Measurements from ENCODE around the gene SYCN.
A peak's percentile ranks its signal among the peaks of the same experiment; 100 is the strongest.
"Not testable (repeated sequence)": the region's sequence is repeated elsewhere in the genome, so short reads cannot be mapped to it uniquely, and the experiment has no call there.

Gene SYCN

DNA sequence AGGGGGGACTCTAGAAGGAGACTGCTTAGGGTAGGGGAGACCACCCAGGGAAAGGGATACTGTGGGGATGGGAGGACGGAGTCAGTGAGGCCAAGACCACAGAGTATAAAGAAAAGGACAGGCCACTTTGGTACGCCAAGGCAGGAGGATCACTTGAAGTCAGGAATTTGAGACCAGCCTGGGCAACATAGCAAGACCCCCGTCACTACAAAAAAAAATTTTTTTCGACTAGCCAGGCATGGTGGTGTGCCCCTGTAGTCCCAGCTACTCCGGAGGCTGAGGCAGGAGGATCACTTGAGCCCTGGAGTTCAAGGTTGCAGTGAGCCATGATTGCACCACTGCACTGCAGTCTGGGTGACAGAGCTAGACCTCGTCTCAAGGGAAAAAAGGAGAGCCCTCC lies 34.1 kb upstream of the SYCN start:
- no peaks in the 10 kb centered on the region for H3K9me3 Mint-ChIP-seq
- H3K4me1 Mint-ChIP-seq (ENCODE audit: low read depth) = peaks cover 8% of the 10 kb centered on the region
- no peaks in the 10 kb centered on the region for H3K36me3 Mint-ChIP-seq (ENCODE audit: low read depth)
- H3K27ac Mint-ChIP-seq = no peak overlapping the region
- no peak overlapping the region for H3K4me3 Mint-ChIP-seq
- peaks cover 10% of the 10 kb centered on the region for H3K27me3 Mint-ChIP-seq (ENCODE audit: low read depth)

DNA sequence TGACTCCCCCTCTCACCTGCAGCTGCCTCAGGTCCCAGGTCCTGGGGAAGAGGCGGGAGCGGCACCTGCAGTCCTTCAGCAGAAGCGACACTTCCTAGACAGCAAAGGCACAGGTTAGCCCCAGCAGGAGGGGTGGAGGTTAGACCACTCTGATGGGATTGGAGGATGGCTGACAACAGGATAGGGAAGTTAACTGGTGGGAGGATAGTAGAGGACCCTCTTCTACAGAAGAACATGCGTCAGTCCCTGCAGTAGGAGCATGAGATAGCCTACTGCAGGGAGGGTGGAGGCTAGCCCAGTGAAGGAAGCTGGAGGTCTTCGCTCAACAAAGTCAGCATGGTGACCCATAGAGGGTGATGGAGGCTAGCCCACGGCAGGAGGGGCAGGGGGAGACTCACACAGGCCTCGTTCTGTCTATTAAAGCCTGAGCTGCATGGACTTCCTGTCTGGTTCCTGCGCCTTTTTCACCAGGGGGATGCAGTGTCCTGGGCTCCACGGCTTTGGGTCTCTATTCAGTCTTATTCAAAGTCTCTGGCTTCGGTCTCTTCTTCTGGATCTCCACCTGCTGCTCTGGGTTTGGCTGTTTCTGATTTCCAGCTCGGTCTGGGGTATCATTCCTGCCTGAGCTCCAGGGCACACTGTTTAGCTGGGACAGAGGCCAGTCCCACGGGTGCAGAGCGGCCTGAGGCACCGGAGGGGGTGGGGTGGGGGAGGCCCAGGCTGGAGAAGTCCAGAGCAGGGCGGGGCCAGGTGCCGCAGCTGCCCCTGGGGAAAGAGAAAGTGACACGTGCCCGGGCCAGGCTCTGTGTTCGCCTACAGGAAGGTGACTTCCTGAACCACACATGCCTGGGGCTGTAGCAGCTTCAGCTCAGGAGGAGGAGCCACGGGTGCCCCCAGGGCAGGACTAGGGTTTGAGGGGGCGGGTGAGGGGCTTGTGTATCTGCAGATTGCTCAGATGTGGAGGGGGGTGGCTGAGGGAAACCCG lies 33.4 kb upstream of the SYCN start:
- H3K36me3 Mint-ChIP-seq (ENCODE audit: low read depth) = no peaks in the 10 kb centered on the region
- H3K9me3 Mint-ChIP-seq = no peaks in the 10 kb centered on the region
- peaks cover 10% of the 10 kb centered on the region for H3K27me3 Mint-ChIP-seq (ENCODE audit: low read depth)
- H3K4me1 Mint-ChIP-seq (ENCODE audit: low read depth) = peaks cover 8% of the 10 kb centered on the region
- no peak overlapping the region for H3K27ac Mint-ChIP-seq
- peak overlapping the region; percentile 16 for H3K4me3 Mint-ChIP-seq

DNA sequence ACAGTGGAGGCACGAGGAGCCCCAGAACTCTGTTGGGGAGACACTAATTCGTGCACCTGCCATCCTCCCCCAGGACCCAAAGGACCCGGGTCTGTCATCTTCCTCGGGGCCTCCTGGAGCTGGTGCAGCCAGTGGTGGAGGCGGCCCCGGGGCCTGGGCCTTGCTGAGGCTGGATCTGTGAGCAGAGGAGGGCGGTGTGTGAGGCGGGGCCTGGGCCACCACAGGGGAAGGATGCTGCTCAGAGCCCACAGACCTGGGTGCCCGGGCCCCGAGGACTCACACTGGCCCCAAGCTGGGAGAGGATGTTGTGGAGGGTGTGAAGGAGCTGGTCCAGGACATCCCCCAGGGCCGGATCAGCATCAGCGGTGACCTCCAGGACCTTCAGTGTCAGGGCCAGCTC lies 32.5 kb upstream of the SYCN start:
- H3K4me3 Mint-ChIP-seq = no peak overlapping the region
- H3K27me3 Mint-ChIP-seq (ENCODE audit: low read depth) = peaks cover 10% of the 10 kb centered on the region
- no peaks in the 10 kb centered on the region for H3K9me3 Mint-ChIP-seq
- H3K27ac Mint-ChIP-seq = no peak overlapping the region
- no peaks in the 10 kb centered on the region for H3K36me3 Mint-ChIP-seq (ENCODE audit: low read depth)
- peaks cover 8% of the 10 kb centered on the region for H3K4me1 Mint-ChIP-seq (ENCODE audit: low read depth)

DNA sequence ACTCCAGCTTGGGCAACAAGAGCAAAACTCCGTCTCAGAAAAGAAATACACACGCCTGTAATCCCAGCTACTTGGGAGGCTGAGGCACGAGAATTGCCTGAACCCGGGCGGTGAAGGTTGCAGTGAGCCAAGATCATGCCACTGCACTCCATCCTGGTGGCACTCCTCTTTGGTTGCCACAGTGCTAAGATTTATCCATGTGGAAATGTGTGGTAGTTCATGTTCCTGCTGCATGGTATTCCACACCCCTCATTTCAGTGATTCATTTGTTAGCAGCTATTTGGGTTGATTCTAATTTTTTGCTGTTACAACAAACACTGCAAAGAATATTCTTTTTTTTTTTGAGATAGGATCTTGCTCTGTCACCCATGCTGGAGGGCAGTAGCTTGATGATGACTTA lies 28.6 kb upstream of the SYCN start:
- Mint-ChIP-seq H3K27ac (no peak overlapping the region), H3K4me1 (ENCODE audit: low read depth) (peaks cover 3% of the 10 kb centered on the region), H3K27me3 (ENCODE audit: low read depth) (no peaks in the 10 kb centered on the region), H3K9me3 (no peaks in the 10 kb centered on the region), H3K4me3 (no peak overlapping the region), H3K36me3 (ENCODE audit: low read depth) (no peaks in the 10 kb centered on the region)

DNA sequence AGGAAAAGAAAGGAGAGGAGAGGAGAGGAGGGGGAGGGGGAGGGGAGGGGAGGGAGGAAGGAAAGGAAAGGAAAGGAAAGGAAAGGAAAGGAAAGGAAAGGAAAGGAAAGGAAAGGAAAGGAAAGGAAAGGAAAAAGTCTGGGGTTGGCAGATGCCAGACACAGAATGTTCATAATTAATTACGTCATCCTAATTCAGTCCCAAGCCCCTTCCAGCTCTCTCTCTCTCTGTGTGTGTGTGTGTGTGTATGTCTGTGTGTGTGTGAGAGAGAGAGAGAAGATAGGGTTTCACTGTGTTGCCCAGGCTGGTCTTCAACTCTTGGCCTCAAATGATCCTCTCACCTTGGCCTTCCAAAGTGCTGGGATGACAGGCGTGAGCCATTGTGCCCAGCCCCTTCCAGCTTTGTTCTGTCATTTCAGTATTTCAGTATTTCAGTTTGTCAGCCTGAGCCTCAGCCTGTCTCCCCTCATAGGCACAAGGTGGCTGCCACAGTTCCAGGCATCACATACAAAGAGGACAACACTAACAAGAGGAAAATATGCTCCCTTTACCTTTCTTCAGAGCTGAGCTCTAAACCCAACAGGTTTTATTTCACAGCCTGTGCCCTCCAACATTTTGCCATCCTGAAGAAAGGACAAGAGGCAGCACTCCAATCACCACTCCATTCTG lies 26.2 kb upstream of the SYCN start:
- H3K4me3 Mint-ChIP-seq = no peak overlapping the region
- H3K36me3 Mint-ChIP-seq (ENCODE audit: low read depth) = no peaks in the 10 kb centered on the region
- peaks cover 13% of the 10 kb centered on the region for H3K27me3 Mint-ChIP-seq (ENCODE audit: low read depth)
- no peaks in the 10 kb centered on the region for H3K9me3 Mint-ChIP-seq
- H3K27ac Mint-ChIP-seq = no peak overlapping the region
- no peaks in the 10 kb centered on the region for H3K4me1 Mint-ChIP-seq (ENCODE audit: low read depth)

DNA sequence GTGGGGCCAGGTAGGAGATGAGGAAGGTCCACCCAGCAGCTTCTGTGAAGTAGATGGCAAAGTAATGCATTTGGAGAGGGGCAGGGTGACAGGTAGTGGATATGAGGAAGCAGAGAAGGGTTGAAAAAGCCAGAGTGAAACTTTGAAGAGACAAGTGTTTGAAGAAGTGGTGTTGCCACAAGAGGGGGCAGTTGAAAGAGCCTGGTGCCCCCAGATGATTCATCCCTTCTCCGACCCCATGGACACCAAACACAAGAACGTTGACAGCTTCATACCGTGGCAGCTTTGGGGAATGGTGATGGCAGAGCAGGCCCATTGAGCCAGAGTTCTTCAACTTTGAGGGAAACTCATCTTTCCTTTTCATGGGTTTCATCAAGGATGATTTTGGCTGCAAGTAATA lies 20.8 kb upstream of the SYCN start:
- Mint-ChIP-seq H3K9me3 (no peaks in the 10 kb centered on the region), H3K4me3 (no peak overlapping the region), H3K27ac (no peak overlapping the region)

DNA sequence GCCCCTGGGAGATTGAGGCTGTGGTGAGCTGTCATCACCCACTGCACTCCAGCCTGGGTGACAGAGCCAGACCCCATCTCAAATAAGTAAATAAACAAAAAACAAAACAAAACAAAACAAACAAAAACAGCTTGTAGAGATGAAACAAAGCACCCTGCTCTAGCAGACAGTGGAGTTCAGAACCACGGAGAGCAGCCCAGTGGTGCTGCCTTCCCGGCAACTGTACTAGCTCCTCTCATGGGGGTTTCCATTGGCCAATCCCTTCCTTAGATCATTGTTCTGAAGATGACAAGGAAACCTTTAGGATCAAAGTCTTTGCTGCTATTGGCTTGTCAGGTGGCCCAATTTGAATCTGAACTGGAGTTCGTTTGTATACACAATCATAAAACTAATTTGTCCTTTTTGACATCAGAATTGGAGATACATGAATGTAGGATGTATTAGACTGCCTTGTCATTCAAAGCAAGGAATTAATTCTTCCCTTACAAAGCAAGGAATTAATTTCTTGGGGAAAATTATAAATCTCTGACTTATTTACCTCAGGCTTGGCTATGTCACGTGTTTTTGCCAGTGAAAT lies 19.7 kb upstream of the SYCN start:
- Mint-ChIP-seq H3K27me3 (ENCODE audit: low read depth) (peaks cover 34% of the 10 kb centered on the region), H3K27ac (no peak overlapping the region), H3K4me1 (ENCODE audit: low read depth) (no peaks in the 10 kb centered on the region), H3K36me3 (ENCODE audit: low read depth) (no peaks in the 10 kb centered on the region), H3K9me3 (no peaks in the 10 kb centered on the region), H3K4me3 (no peak overlapping the region)

More for the DNA sequence above, 20.8 kb upstream of the SYCN start:
- Mint-ChIP-seq H3K4me1 (ENCODE audit: low read depth) (no peaks in the 10 kb centered on the region), H3K36me3 (ENCODE audit: low read depth) (no peaks in the 10 kb centered on the region), H3K27me3 (ENCODE audit: low read depth) (peaks cover 34% of the 10 kb centered on the region)

DNA sequence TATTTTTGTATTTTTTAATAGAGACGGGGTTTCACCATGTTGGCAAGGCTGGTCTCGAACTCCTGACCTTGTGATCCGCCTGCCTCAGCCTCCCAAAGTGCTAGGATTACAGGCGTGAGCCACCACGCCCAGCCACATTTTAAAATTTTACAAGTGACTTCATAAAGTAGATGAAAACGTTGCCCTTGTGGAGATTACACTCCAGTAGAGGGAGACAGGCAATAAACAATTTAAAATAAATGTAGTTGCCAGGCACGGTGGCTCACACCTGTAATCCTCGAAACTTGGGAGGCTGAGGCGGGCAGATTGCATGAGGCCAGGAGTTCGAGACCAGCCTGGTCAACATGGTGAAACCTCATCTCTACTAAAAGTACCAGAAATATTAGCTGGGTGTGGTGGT lies 15.0 kb upstream of the SYCN start:
- peaks cover 22% of the 10 kb centered on the region for H3K27me3 Mint-ChIP-seq (ENCODE audit: low read depth)
- H3K9me3 Mint-ChIP-seq; H3K36me3 Mint-ChIP-seq (ENCODE audit: low read depth); H3K27ac Mint-ChIP-seq; H3K4me3 Mint-ChIP-seq; H3K4me1 Mint-ChIP-seq (ENCODE audit: low read depth): not testable (repeated sequence)

DNA sequence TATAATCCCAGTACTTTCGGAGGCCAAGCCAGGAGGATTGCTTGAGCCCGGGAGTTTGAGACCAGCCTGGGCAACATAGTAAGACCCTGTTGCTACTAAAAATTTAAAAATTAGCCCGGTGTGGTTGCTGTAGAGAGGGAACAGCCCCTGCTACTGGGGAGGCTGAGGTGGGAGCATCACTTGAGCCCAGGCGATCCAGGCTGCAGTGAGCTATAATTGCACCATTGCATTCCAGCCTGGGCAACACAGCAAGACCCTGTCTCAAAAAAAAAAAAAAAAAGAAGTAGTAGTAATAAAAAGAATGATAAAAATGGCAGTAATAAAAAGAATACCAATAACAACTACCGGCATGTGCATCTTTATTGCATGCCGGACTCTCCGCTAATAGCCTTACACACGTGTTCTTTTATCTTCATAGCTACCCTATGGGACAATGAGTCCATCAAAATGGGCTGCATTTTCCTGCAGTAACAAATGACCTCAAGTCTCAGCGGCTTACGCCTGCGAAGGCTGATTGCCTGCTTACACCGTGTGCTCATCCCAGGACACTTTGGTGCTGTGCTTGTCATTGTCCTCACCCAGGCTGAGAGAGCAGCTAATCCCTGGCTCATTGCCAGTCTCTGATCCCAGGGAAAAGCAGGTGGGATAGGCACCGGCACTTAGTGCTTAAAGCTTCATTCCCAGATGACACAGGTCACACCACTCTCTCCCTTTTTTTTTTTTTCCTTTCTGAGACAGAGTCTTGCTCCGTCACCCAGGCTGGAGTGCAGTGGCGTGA lies 14.4 kb upstream of the SYCN start:
- no peak overlapping the region for H3K27ac Mint-ChIP-seq
- peaks cover 2% of the 10 kb centered on the region for H3K4me1 Mint-ChIP-seq (ENCODE audit: low read depth)
- H3K4me3 Mint-ChIP-seq = no peak overlapping the region
- H3K9me3 Mint-ChIP-seq = no peaks in the 10 kb centered on the region
- no peaks in the 10 kb centered on the region for H3K36me3 Mint-ChIP-seq (ENCODE audit: low read depth)
- peaks cover 18% of the 10 kb centered on the region for H3K27me3 Mint-ChIP-seq (ENCODE audit: low read depth)

DNA sequence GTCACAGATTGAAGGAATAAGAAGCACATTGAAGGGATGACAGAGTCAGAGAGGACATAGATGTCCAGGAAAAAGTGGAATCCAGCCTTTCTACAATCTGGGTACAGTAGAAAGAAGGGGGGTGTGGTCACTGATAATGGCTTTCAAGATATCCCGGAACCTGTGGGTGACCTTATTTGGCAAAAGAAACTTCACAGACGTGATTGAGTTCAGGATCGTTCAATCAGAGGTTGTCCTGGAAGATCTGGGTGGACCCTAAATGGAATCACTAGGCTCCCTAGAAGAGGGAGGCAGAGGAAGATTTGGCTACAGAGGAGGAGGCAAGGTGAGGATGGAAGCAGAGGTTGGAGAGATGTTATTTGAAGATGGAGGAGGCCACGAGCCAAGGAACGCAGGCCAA lies 13.0 kb upstream of the SYCN start:
- Mint-ChIP-seq H3K4me1 (ENCODE audit: low read depth) (peaks cover 2% of the 10 kb centered on the region), H3K27me3 (ENCODE audit: low read depth) (peaks cover 15% of the 10 kb centered on the region), H3K9me3 (no peaks in the 10 kb centered on the region), H3K36me3 (ENCODE audit: low read depth) (no peaks in the 10 kb centered on the region), H3K27ac (no peak overlapping the region), H3K4me3 (no peak overlapping the region)

DNA sequence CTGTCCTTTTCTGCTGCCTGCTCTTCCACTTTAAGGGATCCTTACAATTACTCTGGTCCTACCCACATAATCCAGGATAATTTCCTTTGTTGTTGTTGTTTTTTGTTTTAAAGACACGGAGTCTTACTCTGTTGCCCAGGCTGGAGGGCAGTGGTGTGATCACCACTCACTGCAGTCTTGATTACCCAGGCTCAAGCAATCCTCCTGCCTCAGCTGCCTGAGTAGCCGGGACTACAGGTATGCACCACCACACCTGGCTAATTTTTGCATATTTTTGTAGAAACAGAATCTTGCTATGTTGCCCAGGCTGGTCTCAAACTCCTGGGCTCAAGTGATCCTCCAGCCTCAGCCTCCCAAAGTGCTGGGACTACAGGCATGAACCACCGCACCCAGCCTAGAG lies 11.3 kb upstream of the SYCN start:
- not testable (repeated sequence) for H3K9me3 Mint-ChIP-seq; H3K4me3 Mint-ChIP-seq; H3K27me3 Mint-ChIP-seq (ENCODE audit: low read depth); H3K4me1 Mint-ChIP-seq (ENCODE audit: low read depth); H3K36me3 Mint-ChIP-seq (ENCODE audit: low read depth); H3K27ac Mint-ChIP-seq

DNA sequence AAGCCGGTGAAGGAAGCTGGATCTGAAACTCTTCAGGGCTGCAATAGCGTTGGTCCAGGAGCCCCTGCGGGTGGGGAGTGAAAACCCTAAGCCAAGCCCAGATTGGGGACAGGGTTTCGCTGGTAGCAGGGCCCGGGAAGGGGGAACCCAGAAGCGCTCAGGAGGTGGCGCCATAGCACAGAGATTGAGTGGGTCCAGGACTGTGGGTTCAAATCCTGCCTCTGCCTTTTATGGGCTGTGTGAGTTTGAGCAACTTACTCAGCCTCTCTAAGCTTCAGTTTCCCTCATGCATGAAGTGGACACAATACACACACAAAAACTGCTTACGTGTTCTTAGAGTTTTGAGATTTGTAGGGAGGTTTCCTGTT lies 8.3 kb upstream of the SYCN start:
- Mint-ChIP-seq H3K9me3 (no peaks in the 10 kb centered on the region), H3K27ac (no peak overlapping the region), H3K27me3 (ENCODE audit: low read depth) (peaks cover 7% of the 10 kb centered on the region), H3K4me1 (ENCODE audit: low read depth) (no peaks in the 10 kb centered on the region), H3K36me3 (ENCODE audit: low read depth) (no peaks in the 10 kb centered on the region), H3K4me3 (no peak overlapping the region)

DNA sequence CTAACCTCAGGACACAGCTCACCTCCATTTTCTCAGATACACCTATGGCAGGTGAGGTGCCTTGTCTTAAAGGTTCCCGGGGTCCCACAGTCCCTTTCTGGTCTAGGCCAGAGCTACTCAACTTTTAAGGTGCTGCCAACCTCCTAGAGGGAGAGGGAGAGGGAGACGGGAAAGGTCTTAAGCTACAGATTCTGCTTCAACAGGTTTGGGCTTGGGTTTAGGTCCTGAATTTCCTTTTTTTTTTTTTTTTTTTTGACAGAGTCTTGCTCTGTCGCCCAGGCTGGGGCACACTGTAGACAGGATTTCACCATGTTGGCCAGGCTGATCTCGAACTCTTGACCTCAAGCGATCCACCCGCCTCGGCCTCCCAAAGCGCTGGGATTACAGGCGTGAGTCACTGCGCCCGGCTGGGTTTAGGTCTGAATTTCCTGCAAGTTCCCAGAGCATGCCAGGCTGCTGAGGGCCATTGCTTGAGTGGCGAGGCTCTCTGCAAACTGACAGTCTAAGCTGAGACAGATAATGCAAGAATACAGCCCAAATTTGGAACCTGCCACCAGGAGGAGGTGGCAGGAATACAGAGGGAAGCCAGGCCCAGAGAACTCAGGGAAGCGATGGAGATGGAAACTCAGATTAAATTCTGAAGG lies 7.8 kb upstream of the SYCN start:
- H3K4me3 Mint-ChIP-seq = no peak overlapping the region
- no peaks in the 10 kb centered on the region for H3K9me3 Mint-ChIP-seq
- H3K27me3 Mint-ChIP-seq (ENCODE audit: low read depth) = peaks cover 4% of the 10 kb centered on the region
- no peak overlapping the region for H3K27ac Mint-ChIP-seq
- H3K4me1 Mint-ChIP-seq (ENCODE audit: low read depth) = no peaks in the 10 kb centered on the region
- no peaks in the 10 kb centered on the region for H3K36me3 Mint-ChIP-seq (ENCODE audit: low read depth)

DNA sequence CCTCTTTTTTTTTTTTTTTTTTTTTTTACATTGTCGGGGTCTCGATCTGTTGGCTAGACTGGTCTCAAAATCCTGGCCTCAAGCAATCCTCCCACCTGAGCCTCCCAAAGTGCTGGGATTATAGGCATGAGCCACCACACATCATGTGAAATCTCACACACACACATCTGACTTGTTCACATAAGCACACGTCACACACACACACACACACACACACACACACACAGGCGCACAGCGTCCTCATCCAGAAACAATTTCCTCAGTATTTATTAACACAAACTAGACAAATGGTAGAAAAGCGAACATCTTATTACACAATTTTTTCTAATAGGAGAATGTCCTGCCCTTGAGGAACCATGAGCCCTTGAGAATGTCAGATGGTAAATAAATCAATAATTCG lies 5.1 kb upstream of the SYCN start:
- Mint-ChIP-seq H3K4me3 (no peak overlapping the region), H3K4me1 (ENCODE audit: low read depth) (no peaks in the 10 kb centered on the region), H3K27ac (no peak overlapping the region), H3K36me3 (ENCODE audit: low read depth) (no peaks in the 10 kb centered on the region), H3K9me3 (no peaks in the 10 kb centered on the region), H3K27me3 (ENCODE audit: low read depth) (peaks cover 19% of the 10 kb centered on the region)

All from T-helper 1 cell treated with Interleukin-12 subunit alpha and Interleukin-12 subunit beta and Interleukin-4 antibody, amounts not matched to agents 30 μg/mL and 1 μg/mL, for 36 hours (primary cell).